ENCODE data around the gene S1PR3. TPM values are rescaled to one million over a fixed set of nuclear protein-coding genes. Genes with fewer than 3 reads are reported as not detected.
"Not testable (repeated sequence)": the region's sequence is repeated elsewhere in the genome, so short reads cannot be mapped to it uniquely, and the experiment has no call there.

The S1PR3 gene
- 1.8 and 4.5 TPM in 2 replicates for total RNA-seq

GRCh38 chr9:88991066-88992034 lies at the start of gene S1PR3:
Gene S1PR3 (plus strand): TSS chr9:88991468. CDS start chr9:89001201, 9,733 bp downstream.
- no peak for DNase-seq (ENCODE audit: low read depth)

DNA sequence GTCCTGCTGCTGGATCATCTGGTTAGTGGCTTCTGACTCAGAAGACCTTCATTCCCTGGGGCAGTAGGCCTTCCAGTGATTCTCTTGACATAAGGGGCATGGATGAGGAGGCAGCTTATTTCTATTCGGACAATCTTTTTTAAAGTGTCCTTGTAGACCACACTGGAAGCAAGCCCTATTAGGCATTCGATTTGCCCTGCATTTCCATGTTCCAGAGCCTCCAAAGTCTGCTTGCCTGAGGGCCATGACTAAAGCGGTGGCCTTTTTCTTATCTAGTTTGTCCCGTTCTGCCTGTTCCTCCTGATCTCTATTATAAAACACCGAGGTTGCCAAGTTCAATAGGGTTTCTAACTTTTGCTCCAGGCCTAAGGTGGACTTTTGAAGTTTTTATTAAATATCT lies 49.7 kb upstream of the S1PR3 start:
- not testable (repeated sequence) for DNase-seq (ENCODE audit: low read depth)

- peak; percentile 51 for DNase-seq (ENCODE audit: low read depth)
Observed at GRCh38 chr9:88942411-88942810, 48.9 kb upstream of the S1PR3 start.

- no peak for DNase-seq (ENCODE audit: low read depth)
Observed at GRCh38 chr9:88945636-88946333, 45.5 kb upstream of the S1PR3 start.

DNA sequence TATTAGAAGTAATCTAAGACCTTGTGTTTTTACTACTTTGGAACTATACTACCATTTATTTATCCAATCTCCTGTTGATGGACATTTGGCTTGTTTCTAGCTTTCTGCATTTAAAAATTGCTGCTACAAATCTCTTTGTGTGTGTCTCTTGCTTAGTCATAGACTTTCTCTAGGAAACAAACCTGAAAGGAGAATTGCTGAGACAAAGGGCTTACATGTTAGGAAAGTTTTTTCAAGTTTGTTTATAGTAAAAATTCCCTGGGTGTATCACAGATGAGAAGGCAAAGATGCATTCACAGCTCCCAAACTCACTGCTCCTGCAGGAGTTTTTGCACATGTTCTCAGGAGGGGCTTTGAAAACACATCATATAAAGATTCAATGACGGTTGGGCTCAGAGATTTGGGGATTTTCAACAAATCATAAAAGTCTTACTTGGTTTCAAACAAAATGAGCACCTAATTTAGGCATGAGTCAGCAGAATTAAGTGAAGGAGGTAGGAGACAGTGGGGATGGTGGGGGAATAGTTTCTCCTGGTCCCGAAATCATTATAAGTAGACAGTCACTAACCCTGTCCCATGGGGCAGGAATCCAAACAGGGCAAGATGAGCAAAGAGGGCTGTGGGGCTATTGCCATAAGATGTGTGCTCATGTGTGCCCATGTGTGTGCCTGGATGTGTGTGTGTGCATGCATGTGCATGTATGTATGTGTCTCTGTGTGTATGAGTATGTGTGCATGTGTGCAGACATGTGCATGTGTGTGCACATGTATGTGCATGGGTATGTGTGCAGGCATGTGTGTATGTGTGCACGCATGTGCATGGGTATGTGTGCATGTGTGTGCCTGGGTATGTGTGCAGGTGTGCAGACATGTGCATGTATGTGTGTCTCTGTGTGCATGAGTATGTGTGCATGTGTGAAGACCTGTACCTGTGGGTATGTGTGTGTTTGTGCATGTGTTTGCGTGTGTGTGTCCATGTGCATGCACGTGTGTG lies 43.4 kb upstream of the S1PR3 start:
- peak; percentile 17 for DNase-seq (ENCODE audit: low read depth)

- DNase-seq (ENCODE audit: low read depth) = peak; percentile 45
Observed at GRCh38 chr9:88949425-88949824, 41.8 kb upstream of the S1PR3 start.

DNA sequence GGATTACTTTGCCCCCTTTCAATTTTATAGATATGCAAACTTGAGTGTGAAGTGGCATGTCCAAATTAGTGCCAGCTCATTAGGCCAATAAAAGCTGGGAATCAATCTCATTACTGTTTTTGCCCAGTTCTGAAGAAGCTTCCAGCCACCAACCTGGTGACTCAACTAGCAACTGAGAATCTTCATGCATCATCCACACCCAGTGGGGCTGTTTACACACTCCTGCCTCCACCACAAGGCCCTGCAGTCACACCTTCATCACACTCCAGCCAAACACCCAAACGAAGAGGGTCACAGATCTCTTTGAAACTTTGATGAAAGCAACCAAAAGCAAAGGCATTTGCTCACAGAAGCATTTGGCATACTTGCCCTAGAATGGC lies 41.3 kb upstream of the S1PR3 start:
- peak; percentile 70 for DNase-seq (ENCODE audit: low read depth)

DNA sequence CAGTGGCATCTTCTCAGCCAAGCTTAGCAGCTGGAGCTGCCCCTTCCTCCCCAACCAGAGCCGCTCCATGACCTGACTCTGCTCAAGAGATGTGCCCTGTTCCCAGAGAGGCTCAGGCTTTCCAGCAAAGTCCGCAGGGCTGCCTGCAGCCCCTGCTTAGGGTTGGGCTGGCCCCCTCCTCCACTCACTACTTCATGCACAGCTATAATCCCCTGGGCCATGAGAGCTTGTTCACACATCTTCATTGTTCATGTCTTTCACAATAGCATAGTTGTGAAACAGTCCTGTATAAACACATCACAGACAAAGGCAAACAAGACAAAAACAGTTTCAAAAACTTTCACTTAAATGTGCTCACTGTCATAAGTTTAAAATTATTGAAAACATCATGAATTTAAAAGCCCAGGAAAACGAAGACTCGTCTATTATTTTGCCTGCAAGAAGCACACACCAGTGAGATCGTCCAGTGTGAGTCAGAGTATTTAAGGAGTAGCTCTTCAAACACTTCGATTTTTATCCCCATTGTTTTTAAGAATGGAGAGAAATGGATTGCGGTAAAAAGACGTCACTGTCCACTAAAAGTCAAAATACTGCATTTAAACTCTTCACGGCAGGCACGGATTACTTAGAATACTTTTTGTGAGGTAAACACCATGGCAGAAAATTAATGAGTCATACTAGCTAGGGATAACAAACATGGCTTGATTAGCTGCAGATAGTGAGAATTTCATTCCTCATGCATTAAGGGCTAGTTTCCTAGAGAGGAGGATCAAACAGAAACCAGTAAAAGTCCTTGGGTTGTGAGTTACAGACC lies 40.7 kb upstream of the S1PR3 start:
- peak; percentile 78 for DNase-seq (ENCODE audit: low read depth)

DNA sequence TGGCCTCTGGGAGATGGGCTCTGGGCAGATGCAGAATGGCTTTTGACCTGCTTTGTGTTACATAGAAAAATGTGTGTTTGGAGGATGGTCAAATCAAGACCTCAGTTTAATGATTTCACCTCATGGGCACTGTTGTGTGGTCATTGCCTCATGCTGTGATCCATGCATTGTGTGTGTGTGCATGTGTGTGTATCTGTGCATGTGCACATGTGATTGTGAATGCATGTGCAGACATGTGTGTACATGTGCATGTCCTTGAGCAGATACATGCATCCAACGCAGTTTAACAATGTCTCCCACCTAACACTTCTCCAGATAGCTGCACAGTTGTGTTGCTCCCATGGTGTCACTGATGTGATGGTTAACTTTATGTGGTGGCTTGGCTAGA lies 40.1 kb upstream of the S1PR3 start:
- no peak for DNase-seq (ENCODE audit: low read depth)

DNA sequence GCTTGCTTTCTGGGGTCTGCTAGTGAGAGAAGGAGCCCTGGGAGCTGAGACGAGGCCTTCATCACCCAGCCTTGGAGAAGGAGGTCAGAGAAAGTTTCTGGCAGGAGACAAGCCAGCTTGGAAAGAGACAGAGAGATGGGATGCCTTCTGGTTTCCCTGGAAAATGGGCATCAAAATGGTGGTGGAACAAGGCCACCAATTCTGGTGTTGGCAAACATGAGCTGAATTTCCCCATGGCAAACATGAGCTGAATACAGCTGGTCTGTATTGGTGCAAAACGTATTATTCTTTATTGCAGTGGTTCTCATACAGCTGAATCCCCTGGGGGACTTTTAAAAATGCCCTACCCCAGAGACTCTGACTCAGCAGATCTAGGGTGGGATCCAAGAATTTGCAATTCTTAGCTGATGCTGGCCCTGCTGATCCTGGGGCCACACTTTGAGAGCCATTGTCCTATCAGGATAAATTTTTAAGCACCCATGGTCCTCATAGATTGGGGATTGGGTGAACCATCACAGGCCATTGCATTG lies 39.1 kb upstream of the S1PR3 start:
- DNase-seq (ENCODE audit: low read depth) = no peak

- DNase-seq (ENCODE audit: low read depth) = no peak
Observed at GRCh38 chr9:88952976-88953375, 38.3 kb upstream of the S1PR3 start.

- no peak for DNase-seq (ENCODE audit: low read depth)
Observed at GRCh38 chr9:88953381-88954029, 37.8 kb upstream of the S1PR3 start.

DNA sequence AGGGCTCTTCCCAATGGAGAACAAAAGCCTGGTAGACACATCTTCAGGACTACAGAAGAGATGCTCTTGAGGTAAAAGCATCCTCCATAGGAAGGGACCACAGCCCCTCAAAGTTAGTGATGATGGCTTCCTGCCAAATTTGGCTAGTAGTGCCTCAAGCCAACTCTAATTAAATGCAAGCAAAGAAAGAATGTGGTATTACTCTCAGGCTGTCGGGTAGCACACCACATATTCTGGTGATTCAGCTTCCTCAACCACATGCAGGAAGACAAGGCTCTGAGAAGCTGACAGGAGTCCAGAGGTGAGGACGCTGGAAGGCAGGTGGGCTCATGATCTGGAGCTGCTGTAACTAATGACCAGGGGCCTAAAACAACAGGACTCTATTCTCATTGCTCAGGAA lies 37.2 kb upstream of the S1PR3 start:
- peak; percentile 83 for DNase-seq (ENCODE audit: low read depth)

- DNase-seq (ENCODE audit: low read depth) = no peak
Observed at GRCh38 chr9:88957526-88957925, 33.7 kb upstream of the S1PR3 start.

DNA sequence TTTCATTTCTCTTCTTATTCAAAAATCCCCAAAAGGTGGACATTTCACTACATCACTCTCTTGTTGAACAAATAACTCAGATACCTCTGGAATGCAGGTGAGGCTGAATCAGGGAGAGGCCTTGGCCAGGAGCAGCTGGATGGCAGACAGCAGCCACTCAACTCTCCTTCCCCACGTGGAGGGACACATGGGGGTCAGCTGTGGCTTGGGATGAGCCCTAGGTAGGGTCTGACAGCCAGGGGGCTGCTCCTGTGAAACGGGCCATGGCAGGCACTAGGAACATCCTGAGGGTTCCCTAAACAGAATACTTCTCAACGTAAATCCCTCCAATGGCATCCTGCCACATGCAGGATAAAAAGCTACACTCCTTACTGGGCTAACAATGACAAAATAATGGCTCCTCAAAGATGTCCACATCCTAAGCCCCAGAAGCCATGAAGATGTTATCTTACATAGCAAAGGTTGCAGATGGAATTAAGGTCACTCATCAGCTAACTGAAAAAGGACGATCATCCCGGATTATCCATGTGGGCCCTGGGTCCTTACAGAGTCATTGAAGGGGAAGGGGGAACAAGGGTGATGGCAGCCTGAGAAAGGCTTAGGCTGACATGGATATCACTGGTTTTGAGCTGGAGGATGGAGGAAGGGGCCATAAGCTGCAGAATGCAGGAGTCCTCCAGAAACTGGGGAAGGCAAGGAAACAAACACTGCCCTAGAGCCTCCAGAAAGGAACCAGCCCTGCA lies 31.4 kb upstream of the S1PR3 start:
- DNase-seq (ENCODE audit: low read depth) = no peak

GRCh38 chr9:88960632-88961031 lies 30.6 kb upstream of the S1PR3 start:
- DNase-seq (ENCODE audit: low read depth) = no peak

- no peak for DNase-seq (ENCODE audit: low read depth)
Observed at GRCh38 chr9:88965473-88965872, 25.8 kb upstream of the S1PR3 start.

DNA sequence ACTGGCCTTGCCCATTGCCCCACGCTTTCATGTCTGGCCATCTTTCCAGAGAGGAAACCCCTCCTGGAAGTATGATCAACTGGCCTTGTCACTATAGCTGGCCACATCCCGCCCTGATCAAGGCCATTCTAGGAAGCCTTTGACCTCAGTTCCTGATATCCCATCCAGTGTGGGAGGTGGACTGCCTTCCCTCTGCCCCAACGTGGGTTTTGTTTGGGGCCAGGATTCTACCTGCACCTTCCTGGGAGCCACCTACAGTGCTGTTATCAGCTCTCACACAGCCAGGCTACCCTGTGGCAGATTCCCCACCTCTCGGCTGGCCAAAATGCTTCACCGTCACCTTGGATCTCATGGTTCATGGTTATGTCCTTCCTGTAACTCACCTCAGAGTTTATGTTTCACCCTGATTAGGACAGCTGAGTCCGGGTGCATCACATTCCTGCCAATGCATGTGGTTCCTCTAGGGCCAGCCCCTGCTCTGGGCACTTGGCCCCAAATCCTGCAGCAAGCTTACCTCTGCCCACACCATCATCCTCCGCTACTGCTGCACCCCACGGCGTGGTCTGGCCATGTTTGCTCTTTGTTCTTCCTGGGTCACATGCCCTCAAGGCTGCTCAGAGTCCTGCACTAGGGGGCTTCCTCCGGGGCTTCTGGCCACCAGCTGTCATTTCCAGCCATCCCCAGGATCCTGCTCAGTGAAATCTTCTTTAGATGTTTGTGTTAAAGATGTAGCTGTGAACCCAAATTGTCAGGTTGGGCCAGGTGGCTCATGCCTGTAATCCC lies 24.2 kb upstream of the S1PR3 start:
- no peak for DNase-seq (ENCODE audit: low read depth)

GRCh38 chr9:88968799-88969198 lies 22.5 kb upstream of the S1PR3 start:
- DNase-seq (ENCODE audit: low read depth) = no peak
